T47D (cell line): ENCODE measurements around the gene NAT14.

Source experiments
- DNase-seq, 2 experiments: peaks; one replicate each; pipeline versions ENCODE4 v3.0.0 to v3.0.0-alpha.2; 2011 to 2012; ENCODE audit warnings: low read depth in 1 of 2, low spot score in 1 of 2
- JUND ChIP-seq: IDR thresholded peaks from 2 replicates; pipeline ENCODE4 v1.6.1; 2012; ENCODE audit warnings: low read depth
- in situ Hi-C: cut with HindIII; loops from 2 replicates; pipeline ENCODE4 v1.10.0; 2016; ENCODE audit warnings: low sequenced_read_pairs, low pct_unique_long_range_greater_than_20kb

Gene NAT14

GRCh38 chr19:55484593-55485438 lies at the start of gene NAT14:
Gene NAT14, plus strand, starts transcription at chr19:55485188. Its CDS starts 521 bp downstream, at chr19:55485709.
- peak; percentile 53 to 86 for DNase-seq
- in situ Hi-C loops: no loop called here
- TF ChIP-seq JUND: no peak

- in situ Hi-C loops: no loop called here
- DNase-seq: no peak
- no peak for TF ChIP-seq JUND
Observed at GRCh38 chr19:55436847-55437246, 48.1 kb upstream of the NAT14 start.

GRCh38 chr19:55437410-55437809 lies 47.6 kb upstream of the NAT14 start:
- in situ Hi-C loops: no loop called here
- peak; percentile 89 to 90 for DNase-seq
- no peak for TF ChIP-seq JUND

GRCh38 chr19:55439052-55439451 lies 45.9 kb upstream of the NAT14 start:
- in situ Hi-C loops: no loop called here
- no peak for TF ChIP-seq JUND
- no peak for DNase-seq

GRCh38 chr19:55440411-55441105 lies 44.4 kb upstream of the NAT14 start:
- no peak for TF ChIP-seq JUND
- no peak for DNase-seq
- in situ Hi-C loops: no loop called here

- in situ Hi-C loops: no loop called here
- DNase-seq: no peak
- no peak for TF ChIP-seq JUND
Observed at GRCh38 chr19:55441319-55441691, 43.7 kb upstream of the NAT14 start.

GRCh38 chr19:55441692-55442321 lies 43.2 kb upstream of the NAT14 start:
- no peak for TF ChIP-seq JUND
- DNase-seq: peak in 1 of 2 experiments; percentile 47
- in situ Hi-C loops: no loop called here

GRCh38 chr19:55442372-55442961 lies 42.5 kb upstream of the NAT14 start:
- no peak for TF ChIP-seq JUND
- peak; percentile 55 to 65 for DNase-seq
- in situ Hi-C loops: no loop called here

- in situ Hi-C loops: no loop called here
- no peak for TF ChIP-seq JUND
- DNase-seq: no peak
Observed at GRCh38 chr19:55443045-55443823, 41.8 kb upstream of the NAT14 start, which contains the start of gene SHISA7. Gene SHISA7, minus strand, starts transcription at chr19:55443300. Its CDS starts 437 bp downstream, at chr19:55442863.

- in situ Hi-C loops: no loop called here
- no peak for TF ChIP-seq JUND
- no peak for DNase-seq
Observed at GRCh38 chr19:55443824-55444480, 41.0 kb upstream of the NAT14 start.

GRCh38 chr19:55444646-55445045 lies 40.3 kb upstream of the NAT14 start:
- in situ Hi-C loops: no loop called here
- no peak for TF ChIP-seq JUND
- no peak for DNase-seq
